GM21723 (cell line): Measurements from ENCODE around the gene SSR1.
"Not testable (repeated sequence)": the region's sequence is repeated elsewhere in the genome, so short reads cannot be mapped to it uniquely, and the experiment has no call there.

Source experiments
- ATAC-seq: cut with Tn5 transposase; IDR thresholded peaks from one replicate; pipeline ENCODE4 v1.9.1; 2021; ENCODE audit warnings: mild to moderate bottlenecking, moderate library complexity; ENCODE audit not compliant: unreplicated experiment

SSR1 gene

DNA sequence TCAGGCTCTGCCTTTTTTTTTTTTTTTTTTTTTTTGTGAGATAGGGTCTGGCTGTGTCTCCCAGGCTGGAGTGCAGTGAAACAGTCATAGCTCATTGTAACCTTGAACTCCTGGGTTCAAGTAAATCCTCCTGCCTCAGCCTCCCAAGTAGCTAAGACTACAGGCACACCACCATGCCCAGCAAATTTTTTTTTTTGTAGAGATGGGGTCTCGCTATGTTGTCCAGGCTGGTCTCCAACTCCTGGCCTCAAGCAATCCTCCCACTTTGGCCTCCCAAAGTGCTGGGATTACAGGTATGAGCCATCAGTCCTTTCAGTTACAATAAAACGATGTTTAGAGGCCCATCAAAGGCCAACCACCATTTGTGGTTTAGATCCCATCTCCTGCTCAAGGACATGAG, 6.4 kb upstream of the SSR1 start:
- ATAC-seq: not testable (repeated sequence)

GRCh38 chr6:7317538-7317937, 4.5 kb upstream of the SSR1 start:
- ATAC-seq: no peak

- no peak for ATAC-seq
Measured at GRCh38 chr6:7316658-7317533, 3.9 kb upstream of the SSR1 start.

DNA sequence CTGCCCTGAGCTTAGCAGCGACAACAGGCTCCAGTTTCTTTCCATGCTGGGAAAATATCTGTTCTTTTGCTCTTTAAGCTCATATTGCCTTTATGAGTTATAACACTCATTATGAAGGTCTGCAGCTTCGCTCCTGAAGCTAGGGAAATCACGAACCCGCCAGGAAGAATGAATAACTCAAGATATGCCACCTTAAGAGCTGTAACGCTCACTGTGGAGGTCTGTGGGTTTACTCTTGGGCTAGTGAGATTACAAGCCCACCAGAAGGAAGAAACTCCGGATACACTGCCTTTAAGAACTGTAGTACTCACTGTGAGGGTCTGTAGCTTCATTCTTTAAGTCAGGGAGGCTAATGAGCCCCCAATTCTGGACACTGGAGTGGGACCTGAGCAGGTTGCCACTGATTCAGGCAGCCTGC, 3.0 kb upstream of the SSR1 start:
- no peak for ATAC-seq

DNA sequence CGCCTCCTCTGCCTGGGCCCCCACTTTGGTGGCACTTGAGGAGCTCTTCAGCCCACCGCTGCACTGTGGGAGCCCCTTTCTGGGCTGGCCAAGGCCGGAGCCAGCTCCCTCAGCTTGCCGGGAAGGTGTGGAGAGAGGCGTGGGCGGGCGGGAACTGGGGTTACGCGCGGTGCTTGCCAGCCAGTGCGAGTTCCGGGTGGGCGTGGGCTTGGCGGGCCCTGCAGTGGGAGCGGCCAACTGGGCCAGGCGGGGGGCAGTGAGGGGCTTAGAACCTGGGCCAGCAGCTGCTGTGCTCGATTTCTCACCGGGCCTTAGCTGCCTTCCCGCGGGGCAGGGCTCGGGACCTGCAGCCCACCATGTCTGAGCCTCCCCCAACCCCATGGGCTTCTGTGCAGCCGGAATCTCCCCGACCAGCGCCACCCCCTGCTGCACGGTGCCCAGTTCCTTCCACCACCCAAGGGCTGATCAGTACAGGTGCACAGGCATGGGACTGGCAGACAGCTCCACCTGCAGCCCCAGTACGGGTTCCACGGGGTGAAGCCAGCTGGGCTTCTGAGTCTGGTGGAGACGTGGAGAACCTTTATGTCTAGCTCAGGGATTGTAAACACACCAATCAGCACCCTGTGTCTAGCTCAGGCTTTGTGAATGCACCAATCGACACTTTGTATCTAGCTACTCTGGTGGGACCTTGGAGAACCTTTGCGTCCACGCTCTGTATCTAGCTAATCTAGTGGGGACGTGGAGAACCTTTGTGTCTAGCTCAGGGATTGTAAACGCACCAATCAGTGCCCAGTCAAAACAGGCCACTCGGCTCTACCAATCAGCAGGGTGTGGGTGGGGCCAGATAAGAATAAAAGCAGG, 2.3 kb upstream of the SSR1 start:
- ATAC-seq: not testable (repeated sequence)

DNA sequence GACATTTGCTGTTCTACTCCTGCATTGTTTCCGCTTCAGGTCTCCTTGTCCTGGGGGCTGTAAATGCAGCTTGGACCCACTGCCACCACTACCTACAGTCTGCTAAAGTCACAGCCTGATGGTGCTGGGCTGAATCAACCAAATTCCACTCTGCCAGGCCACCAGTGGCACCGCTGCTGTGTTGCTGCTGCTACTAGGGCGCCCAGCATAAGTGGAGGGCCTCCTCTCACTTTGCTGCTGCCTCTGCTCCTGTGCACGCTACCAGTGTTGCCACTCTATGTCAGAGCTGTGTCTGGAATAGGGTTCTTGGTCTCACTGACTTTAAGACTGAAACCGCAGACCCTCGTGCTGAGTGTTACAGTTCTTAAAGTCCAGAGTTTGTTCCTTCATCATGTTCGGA, 1.4 kb upstream of the SSR1 start:
- no peak for ATAC-seq

DNA sequence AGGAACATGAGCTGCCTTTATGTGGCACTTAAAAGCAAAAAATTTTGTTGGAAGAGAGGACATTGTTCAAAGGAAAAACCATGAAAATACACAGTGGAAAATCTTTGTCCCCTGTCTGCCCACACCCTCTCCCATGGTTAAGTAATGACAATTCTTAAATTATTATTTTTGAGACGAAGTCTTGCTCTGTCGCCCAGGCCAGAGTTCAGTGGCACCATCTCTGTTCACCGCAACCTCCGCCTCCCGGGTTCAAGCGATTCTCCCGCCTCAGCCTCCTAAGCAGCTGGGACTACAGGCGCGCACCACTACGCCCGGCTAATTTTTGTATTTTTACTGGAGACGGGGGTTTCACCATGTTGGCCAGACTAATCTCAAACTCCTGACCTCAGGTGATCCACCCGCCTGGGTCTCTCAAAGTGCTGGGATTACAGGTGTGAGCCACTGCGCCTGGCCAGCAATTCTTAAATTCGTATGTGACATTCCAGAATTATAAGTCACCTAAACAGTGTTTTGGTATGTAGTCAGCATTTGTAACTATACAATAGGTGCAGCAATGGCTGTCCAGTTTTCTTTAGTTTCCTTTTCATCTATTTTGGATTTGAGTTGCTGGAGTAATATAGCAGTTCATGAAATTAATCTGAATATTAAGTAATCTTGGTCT, 636 bp upstream of the SSR1 start:
- ATAC-seq: no peak

GRCh38 chr6:7311917-7312615, 933 bp downstream of the SSR1 start:
- ATAC-seq: peak; percentile 2

- no peak for ATAC-seq
Measured at GRCh38 chr6:7311176-7311575, 1.8 kb downstream of the SSR1 start.

DNA sequence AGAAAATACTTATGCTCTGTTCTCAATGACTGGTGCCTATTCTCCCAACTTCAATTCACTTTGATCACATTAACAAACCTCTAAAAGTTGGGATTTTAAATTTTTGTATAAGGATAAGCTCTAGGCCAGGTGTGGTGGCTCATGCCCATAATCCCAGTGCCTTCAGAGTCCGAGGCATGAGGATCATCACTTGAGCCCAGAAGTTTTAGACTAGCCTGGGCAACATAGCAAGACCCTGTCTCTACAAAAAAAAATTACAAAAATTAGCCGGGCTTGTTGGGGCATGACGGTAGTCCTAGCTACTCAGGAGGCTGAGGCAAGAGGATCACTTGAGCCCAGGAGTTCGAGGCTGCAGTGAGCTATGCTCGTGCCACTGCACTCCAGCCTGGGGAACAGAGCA, 3.9 kb downstream of the SSR1 start:
- no peak for ATAC-seq

GRCh38 chr6:7307533-7307932, 5.5 kb downstream of the SSR1 start:
- ATAC-seq: no peak

GRCh38 chr6:7304821-7305220, 8.2 kb downstream of the SSR1 start:
- no peak for ATAC-seq

- no peak for ATAC-seq
Measured at GRCh38 chr6:7301702-7302101, 11.3 kb downstream of the SSR1 start.

DNA sequence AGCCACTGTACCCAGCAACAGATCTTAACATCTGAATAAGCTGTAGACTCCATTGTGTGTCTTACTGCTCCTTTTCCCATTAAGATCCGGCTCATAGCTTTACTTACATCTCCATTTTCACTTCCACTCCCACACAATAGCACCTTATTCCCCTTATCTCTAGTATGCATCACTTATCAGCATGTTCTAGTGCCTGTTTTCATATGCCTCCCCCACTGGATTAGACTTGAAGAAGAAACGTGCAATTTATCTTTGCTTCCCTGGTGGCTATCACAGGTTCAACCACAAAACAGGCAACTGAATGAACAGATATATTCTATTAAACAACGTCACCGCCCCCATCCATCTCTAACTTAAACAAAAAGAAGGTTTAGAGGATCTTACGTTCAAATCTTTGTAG, 12.1 kb downstream of the SSR1 start:
- ATAC-seq: no peak

DNA sequence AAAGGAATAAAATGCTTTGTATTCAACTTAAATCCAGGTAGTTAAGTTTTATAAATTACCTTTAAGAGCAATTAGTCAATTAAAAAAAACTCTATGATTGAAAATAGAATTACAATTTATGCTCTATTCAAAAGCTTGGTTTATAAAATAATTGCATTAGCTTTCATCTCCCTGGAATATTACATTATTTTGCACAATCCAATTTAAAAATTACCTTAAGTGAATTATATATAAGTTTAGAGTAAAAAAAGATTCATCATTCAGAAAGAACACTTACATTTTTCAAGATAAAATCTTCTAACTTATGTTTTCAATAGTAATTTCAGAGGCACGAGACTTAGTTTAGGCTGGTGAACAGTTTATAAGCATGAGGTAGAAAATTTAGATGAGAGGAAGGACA, 14.9 kb downstream of the SSR1 start:
- ATAC-seq: no peak

GRCh38 chr6:7296602-7297001, 16.4 kb downstream of the SSR1 start:
- ATAC-seq: no peak

- no peak for ATAC-seq
Measured at GRCh38 chr6:7295916-7296315, 17.1 kb downstream of the SSR1 start.

DNA sequence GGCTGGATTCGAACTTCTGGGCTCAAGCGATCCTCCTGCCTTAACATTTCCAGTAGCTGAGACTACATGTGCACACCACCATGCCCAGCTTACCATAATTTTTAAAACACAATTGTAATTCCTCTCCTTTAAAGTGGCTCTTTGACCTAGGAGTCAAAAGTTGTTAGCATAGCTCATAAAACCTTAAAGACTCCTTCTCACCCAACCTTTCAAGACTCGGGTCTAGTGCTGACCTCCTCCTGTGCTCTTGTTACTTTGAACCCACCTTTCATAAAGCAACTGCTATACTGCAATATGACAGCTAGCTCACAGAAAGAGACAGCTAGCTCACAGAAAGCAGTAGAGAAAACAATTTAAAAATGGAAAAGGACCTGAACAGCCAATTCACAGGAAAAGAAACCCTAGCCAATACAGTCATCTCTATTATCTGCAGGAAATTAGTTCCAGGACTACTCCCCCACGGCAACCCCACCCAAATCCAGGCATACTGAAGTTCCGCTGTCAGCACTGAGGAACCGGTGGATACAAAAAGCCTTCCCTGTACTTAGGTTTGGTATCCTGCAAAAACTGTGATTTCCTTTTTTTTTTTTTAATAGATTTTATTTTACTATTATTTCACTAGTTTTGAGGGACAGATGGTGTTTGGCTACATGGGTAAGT, 20.3 kb downstream of the SSR1 start:
- ATAC-seq: no peak

DNA sequence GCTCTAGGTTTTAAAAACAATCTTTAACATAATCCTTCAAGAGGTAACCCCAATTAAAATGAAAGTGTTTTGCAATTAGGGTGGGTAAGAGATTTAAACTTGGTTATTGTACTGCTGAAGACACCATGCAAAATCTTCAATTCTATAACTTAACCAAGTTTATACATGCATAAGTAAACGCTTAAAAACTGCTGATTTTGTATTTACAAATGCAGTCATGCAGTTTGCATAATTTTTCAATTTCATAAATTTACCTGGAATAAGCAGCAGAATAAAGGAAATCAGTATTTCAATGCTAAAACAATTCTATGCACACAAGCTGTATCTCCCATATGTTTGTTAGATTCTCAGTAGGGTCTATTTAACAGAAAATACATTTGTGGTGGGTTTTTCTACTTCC, 22.9 kb downstream of the SSR1 start:
- no peak for ATAC-seq

- no peak for ATAC-seq
Measured at GRCh38 chr6:7285416-7285815, 27.6 kb downstream of the SSR1 start.
